Measurements from ENCODE around the gene LIMD2. TPM values are rescaled to one million over a fixed set of nuclear protein-coding genes. Genes with fewer than 3 reads are reported as not detected.
A peak's percentile ranks its signal among the peaks of the same experiment; 100 is the strongest.
"Not testable (repeated sequence)": the region's sequence is repeated elsewhere in the genome, so short reads cannot be mapped to it uniquely, and the experiment has no call there.

The LIMD2 gene
- 11.3 TPM for total RNA-seq
- long read RNA-seq, transcript LIMD2-201 (5 exons, 3,193 nt): major isoform, 15 of 23 reads
- long read RNA-seq, partial matches to known transcripts: 2 of 23 reads
- long read RNA-seq, other reads (novel, unspliced or antisense): 2 of 23 reads

GRCh38 chr17:63699638-63700527, at the start of gene LIMD2:
Gene LIMD2 (minus strand): TSS chr17:63700125. CDS start chr17:63699298, 827 bp downstream.
- DNase-seq (ENCODE audit: low spot score): no peak

GRCh38 chr17:63741408-63742173, 41.7 kb upstream of the LIMD2 start, which contains the start of gene STRADA:
Gene STRADA (minus strand): TSS chr17:63741799. CDS start chr17:63728369, 13,430 bp downstream.
- peak; percentile 99 for DNase-seq (ENCODE audit: low spot score)

GRCh38 chr17:63741143-63741407, 41.1 kb upstream of the LIMD2 start:
- no peak for DNase-seq (ENCODE audit: low spot score)

DNA sequence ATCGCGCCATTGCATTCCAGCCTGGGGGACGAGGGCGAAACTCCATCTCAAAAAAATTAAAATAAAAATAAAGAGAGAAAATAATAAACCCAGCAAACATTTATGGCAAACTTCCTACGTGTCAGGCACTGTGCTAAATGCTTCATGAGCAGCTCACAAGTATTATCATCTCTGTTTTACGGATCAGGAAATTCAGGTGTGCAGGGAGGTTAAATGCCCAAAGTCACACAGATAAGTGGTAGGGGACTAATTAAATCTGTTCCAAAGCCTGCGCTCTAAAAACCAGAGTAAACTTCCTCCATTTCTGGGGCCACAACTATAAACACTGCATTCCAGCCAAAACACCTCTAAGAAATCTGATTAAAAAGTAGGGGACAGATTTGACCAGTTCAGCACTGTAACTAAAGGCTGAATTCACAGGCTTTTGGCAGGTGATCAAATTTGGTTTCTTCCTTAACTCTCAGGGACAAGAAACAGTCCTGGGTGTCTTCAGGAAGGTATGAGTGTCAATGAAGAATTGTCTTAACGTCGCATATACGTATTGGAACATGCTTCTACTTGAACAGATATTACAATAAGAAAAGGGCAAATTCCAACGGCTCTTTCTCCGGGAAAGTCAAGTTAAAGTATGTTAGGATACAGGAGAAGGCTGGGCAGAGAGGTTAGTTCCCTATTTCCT, 40.7 kb upstream of the LIMD2 start:
- no peak for DNase-seq (ENCODE audit: low spot score)

DNA sequence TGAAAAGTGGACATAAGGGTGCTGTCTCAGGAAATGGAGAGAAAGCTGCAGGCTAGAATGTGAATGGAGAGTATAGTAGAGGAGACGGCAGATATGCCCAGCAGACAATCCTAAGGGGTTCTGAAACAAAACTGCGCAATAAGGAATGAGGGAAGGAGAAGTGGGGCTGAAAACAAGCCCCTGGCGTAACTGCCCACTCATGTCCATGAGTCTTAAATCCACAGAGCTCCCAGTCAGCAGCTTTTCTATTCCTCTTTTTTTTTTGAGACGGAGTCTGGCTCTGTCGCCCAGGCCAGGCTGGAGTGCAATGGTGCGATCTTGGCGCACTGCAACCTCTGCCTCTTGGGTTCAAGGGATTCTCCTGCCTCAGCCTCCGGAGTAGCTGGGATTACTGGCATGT, 35.8 kb upstream of the LIMD2 start:
- no peak for DNase-seq (ENCODE audit: low spot score)

GRCh38 chr17:63722403-63722802, 22.5 kb upstream of the LIMD2 start:
- no peak for DNase-seq (ENCODE audit: low spot score)

GRCh38 chr17:63720194-63720593, 20.3 kb upstream of the LIMD2 start:
- not testable (repeated sequence) for DNase-seq (ENCODE audit: low spot score)

DNA sequence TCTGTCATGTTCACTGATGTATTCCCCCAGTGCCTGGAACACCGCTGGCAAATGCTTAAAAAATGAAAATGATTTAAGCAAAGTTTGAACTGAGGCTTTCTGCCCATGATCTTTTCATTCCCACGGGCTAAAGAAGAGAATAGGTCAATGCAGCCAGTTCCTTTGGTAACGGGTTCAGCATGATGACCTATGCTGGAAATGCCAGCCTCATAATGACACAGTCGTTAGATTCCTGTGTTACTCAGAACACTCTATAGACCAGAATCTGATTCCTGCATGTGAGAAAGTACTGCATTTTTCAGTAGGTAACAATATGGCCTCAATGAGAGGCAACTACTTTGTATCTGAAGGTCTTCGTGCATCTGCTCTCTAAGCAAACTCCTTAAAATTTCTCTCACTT, 19.1 kb upstream of the LIMD2 start:
- DNase-seq (ENCODE audit: low spot score): no peak

DNA sequence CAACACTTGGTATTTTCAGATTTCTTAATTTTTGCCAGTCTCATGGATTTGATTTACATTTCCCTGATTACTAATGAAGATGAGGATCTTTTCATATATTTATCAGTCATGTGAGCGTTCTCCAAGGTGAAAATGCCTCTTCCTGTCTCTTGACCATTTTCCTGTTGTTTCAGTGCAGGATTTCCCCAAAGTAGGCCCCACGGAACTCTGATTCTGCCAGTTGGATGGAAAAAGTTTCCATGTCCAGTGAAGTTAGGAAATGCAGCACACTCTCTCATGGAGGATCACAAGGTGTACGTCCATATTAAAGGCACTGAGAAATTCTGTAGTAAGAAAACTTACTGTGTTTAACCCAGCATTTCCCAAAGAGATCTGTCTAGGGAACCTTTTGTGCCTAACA, 16.5 kb upstream of the LIMD2 start:
- no peak for DNase-seq (ENCODE audit: low spot score)

DNA sequence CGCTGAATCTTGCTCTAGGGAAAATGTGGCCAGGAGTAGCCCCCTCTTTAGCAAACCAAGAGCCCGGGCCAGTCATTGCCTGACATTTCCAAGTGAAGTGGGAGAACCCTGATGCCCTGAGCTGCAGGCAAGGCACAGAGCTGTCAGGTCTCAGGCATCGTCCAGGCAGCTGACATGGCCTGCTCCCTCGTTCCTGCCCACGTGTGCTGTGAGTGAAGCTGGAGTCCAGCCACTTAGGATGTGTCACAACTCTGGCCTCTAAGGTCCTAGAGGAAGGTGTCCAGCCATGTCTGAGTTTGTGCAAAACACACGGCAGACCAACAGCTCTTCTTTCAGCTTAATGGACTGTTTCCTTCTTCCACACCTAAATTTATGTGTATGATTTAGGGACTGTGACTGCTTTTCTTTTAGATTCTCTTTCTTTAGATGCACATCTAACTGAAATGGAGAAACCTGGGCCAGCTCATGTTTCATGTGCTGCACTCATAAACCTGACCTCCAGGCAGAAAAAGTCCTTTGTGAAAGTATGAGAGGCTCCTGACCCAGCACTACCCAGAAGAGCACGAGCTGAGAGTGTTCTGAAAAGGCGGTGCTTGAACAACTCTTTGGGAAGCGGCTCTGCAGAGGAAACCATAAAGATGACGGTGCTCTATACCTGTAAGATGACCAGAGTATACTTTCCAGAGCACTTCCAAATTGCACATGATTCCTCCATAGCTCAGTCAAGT, 14.8 kb upstream of the LIMD2 start:
- no peak for DNase-seq (ENCODE audit: low spot score)

DNA sequence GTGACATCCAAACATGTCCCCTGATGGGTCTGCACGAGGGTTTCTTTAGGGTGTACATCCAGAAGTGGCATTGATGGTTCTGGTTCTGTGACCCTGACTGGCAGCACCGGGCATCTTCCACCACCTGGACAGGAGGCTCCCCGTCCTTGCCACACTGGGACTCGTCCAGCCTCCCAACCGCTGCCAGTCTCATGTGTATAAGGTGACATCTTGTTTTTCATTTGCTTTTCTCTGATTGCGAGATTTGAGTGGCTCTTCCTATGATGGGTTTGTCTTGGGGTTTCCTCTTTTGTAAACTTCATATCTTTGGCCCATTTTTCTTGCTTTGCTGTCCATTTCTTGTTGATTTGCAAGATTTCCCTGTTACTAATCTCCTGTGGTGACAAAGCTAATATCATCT, 9.2 kb upstream of the LIMD2 start:
- DNase-seq (ENCODE audit: low spot score): no peak

- no peak for DNase-seq (ENCODE audit: low spot score)
These were observed 7.2 kb upstream of the LIMD2 start for GRCh38 chr17:63707151-63707550.

DNA sequence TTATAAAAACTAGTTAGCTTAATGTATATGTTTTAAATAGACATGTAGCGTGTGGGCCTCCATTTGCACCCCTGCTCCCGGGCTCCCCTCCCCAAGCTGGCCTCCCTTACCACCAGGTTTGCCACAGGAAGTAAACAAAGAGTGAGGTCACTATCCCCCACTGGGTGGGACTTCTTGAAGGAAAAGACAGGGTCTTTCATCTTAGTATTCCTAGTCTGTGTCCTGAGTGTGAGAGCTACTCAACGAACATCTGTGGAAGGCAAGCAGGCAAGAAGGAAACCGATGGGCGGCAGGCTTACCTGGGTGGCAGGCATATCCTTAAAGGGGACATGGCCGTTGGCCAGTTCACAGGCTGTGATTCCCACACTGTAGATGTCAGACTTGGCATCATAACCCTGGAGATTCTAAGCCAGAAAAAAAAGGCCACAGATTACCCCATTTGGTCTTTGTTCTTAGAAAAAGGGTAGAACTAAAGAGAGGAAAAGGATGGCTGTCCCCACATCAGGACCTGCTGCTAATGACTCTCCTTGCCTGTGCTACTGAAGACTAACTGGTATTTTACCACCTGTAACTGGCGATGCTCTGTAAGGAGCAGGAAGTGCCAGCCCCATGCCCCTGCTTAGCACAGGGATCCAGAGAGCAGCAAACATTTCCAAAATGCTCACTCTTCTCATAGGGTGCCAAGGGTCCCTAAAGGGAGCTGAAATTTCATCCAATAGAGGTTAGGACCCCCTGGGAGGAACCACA, 6.6 kb upstream of the LIMD2 start:
- DNase-seq (ENCODE audit: low spot score): no peak

- DNase-seq (ENCODE audit: low spot score): no peak
These were observed 5.7 kb upstream of the LIMD2 start for GRCh38 chr17:63705657-63706056.

DNA sequence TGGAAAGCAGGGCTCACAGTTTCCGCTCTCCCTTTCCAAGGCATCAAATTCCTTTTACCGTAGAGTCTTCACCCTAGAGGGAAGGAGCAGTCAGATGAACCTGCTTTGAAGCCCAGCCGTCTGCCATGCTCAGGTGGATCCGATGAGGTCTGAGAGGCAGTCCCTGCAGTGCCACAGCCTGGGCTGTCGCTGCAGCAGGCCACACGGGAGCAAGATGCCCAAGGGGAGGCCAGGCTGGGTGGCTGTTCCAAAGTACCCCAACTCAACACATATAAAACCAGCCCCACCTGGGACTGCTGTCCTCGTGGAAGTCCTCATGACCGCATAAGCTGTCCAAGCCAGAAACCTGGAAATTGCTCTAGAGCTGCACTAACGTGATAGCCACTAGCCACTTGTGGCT, 4.9 kb upstream of the LIMD2 start:
- DNase-seq (ENCODE audit: low spot score): no peak

DNA sequence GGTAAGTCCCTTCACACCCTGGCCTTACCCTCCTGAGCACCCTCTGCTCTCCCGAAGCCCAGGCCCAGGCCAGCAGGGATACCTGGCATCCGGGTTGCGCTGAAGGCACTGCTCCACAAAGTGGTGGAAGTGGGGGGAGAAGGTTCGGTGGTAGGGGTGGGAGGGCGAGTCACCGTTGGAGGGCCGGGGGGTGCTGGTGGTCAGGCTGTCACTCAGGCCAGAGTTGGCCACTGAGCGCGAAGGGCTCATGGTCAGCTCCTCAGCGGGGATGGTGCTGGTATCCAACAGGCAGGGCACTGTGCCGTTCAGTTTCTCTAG, 4.3 kb upstream of the LIMD2 start:
- no peak for DNase-seq (ENCODE audit: low spot score)

DNA sequence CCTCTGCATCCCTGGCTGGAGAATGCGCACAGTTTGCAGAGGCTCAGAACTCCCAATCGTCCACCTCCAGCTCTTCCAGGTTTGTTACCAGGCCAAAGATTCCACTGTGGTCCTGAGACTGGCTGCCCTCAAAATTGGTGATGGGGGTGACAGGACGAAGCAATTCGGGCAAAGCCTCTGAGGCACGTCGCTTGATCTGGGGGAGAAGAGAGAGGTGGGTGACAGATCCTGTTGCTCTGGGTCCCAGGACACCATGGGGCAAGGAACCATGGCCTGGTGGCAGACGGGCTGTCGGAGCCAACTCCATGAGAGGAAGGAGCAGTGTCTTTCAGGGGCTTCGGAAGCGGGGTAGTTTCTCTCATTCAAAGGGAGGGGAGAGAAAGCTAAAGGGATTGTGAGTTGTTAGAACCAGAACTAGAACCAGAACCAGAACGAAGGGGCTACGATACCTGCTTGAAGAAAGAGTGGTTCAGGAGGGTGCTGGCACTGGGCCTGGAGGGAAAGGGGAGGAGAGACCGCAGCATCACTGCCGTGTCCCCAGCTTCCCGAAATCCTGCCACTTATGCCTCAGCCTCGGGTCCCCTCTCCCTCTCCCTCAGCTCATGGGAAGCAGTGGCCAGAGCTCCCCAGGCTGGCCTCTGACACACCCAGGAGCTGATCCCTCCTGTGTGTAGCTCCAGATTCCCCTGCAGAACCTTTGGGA, 3.8 kb upstream of the LIMD2 start:
- DNase-seq (ENCODE audit: low spot score): no peak

GRCh38 chr17:63703029-63703428, 3.1 kb upstream of the LIMD2 start:
- DNase-seq (ENCODE audit: low spot score): no peak

DNA sequence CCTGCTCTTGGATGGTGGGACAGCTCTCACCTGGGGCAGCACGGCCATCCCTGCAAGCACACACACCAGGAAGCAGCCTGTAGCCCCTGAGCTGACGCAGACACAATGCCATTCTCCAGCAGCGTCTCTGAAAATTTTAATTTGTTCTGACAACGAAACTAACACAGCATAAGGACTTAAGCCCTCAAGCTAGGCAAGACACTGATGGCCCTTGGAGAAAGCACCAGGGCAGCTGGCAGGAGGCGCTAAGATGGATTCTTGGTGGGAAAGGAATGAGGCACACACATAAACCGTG, 2.7 kb upstream of the LIMD2 start:
- DNase-seq (ENCODE audit: low spot score): no peak

Data from mesenteric fat pad (tissue), 1 donor.